Measurements from ENCODE around the gene AKNAD1. TPM values are rescaled to one million over a fixed set of nuclear protein-coding genes. Genes with fewer than 3 reads are reported as not detected.

AKNAD1 gene
- total RNA-seq = 10 to 100 TPM in 1 of 4 donors, under 1 TPM in 2, not detected in 1; 0.29 to 23.3 (median 0.98) TPM

- no peaks in the 10 kb centered on the region for H3K36me3 ChIP-seq
- TF ChIP-seq, protein P1, sequence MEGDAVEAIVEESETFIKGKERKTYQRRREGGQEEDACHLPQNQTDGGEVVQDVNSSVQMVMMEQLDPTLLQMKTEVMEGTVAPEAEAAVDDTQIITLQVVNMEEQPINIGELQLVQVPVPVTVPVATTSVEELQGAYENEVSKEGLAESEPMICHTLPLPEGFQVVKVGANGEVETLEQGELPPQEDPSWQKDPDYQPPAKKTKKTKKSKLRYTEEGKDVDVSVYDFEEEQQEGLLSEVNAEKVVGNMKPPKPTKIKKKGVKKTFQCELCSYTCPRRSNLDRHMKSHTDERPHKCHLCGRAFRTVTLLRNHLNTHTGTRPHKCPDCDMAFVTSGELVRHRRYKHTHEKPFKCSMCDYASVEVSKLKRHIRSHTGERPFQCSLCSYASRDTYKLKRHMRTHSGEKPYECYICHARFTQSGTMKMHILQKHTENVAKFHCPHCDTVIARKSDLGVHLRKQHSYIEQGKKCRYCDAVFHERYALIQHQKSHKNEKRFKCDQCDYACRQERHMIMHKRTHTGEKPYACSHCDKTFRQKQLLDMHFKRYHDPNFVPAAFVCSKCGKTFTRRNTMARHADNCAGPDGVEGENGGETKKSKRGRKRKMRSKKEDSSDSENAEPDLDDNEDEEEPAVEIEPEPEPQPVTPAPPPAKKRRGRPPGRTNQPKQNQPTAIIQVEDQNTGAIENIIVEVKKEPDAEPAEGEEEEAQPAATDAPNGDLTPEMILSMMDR (IDR thresholded peaks at IDR 0.05) = no peak
- no peak for TF ChIP-seq POLR2A (IDR thresholded peaks at IDR 0.05)
Observed at GRCh38 chr1:108856994-108857393, at the start of gene AKNAD1. TSS of gene AKNAD1 (minus strand) at chr1:108857094. CDS start at chr1:108852664, 4,430 bp downstream.

GRCh38 chr1:108901106-108901505 lies 44.2 kb upstream of the AKNAD1 start:
- Histone ChIP-seq H3K4me1 (no peaks in the 10 kb centered on the region), H3K9me3 (no peaks in the 10 kb centered on the region), H3K27ac (no peak overlapping the region), H3K4me3 (no peak overlapping the region), H3K36me3 (no peaks in the 10 kb centered on the region), H3K27me3 (no peaks in the 10 kb centered on the region)
- TF ChIP-seq, protein P1 (IDR thresholded peaks at IDR 0.05) = no peak
- no peak for TF ChIP-seq POLR2A (IDR thresholded peaks at IDR 0.05)
- DNase-seq = no peak
- intact Hi-C loops (cut with DNase I; ENCODE audit: low total_unique reads) = no loop called here

More at GRCh38 chr1:108856994-108857393, at the start of gene AKNAD1:
- Histone ChIP-seq H3K4me1 (no peaks in the 10 kb centered on the region), H3K9me3 (no peaks in the 10 kb centered on the region), H3K4me3 (no peak within 1 kb of the TSS), H3K27ac (no peak within 1 kb of the TSS), H3K27me3 (no peaks in the 10 kb centered on the region)
- intact Hi-C loops (cut with DNase I; ENCODE audit: low total_unique reads) = no loop called here
- DNase-seq = no peak

- Histone ChIP-seq H3K4me1 (no peaks in the 10 kb centered on the region), H3K27ac (no peak overlapping the region), H3K9me3 (no peaks in the 10 kb centered on the region), H3K27me3 (no peaks in the 10 kb centered on the region), H3K4me3 (no peak overlapping the region), H3K36me3 (no peaks in the 10 kb centered on the region)
- DNase-seq = peak in 1 of 2 donors; percentile 42
- TF ChIP-seq POLR2A (IDR thresholded peaks at IDR 0.05) = no peak
- TF ChIP-seq, protein P1 (IDR thresholded peaks at IDR 0.05) = peak; percentile 74 to 89 (median 80)
- intact Hi-C loops (cut with DNase I; ENCODE audit: low total_unique reads) = loop anchor here (5.0 kb wide), 1 partner anchor 76 kb away; no protein-coding TSS in a partner anchor
Observed at GRCh38 chr1:108897865-108898720, 41.2 kb upstream of the AKNAD1 start.

GRCh38 chr1:108896146-108897145 lies 39.6 kb upstream of the AKNAD1 start:
- DNase-seq = no peak
- H3K4me1 ChIP-seq = no peaks in the 10 kb centered on the region
- H3K27ac ChIP-seq = peak overlapping the region; percentile 2 to 62
- H3K4me3 ChIP-seq = no peak overlapping the region
- intact Hi-C loops (cut with DNase I; ENCODE audit: low total_unique reads) = loop anchor here (5.0 kb wide), 1 partner anchor 74 kb away; no protein-coding TSS in a partner anchor
- H3K36me3 ChIP-seq = no peaks in the 10 kb centered on the region
- TF ChIP-seq POLR2A (IDR thresholded peaks at IDR 0.05) = no peak
- TF ChIP-seq, protein P1 (IDR thresholded peaks at IDR 0.05) = no peak
- no peaks in the 10 kb centered on the region for H3K27me3 ChIP-seq
- no peaks in the 10 kb centered on the region for H3K9me3 ChIP-seq

All from uterus (tissue), 4 donors.